Stimulated activated naive CD8-positive, alpha-beta T cell treated with anti-CD3 and anti-CD28 coated beads, Interleukin-15, amount 100 ng/mL, for 72 hours (primary cell): ENCODE data around the gene PKHD1.
"Not testable (repeated sequence)": the region's sequence is repeated elsewhere in the genome, so short reads cannot be mapped to it uniquely, and the experiment has no call there.

Experiments
- ATAC-seq: fragments of 150-1000 bp; cut with Tn5 transposase; 2 replicates; pipeline ENCODE4 v1.10.0; 2021; ENCODE audit warnings: mild to moderate bottlenecking, moderate library complexity
- DNase-seq, 2 donors: peaks; one replicate each; pipeline ENCODE4 v3.0.0; 2021 to 2022
- H3K27ac Mint-ChIP-seq, 2 donors: one replicate each; pipeline ENCODE4 v1.8.0; 2022; ENCODE audit warnings: mild to moderate bottlenecking in 2 of 2, mixed read lengths in 2 of 2, moderate library complexity in 2 of 2
- H3K27me3 Mint-ChIP-seq: one replicate; pipeline ENCODE4 v1.8.0; 2022; ENCODE audit warnings: mixed read lengths
- H3K4me1 Mint-ChIP-seq: one replicate; pipeline ENCODE4 v1.8.0; 2022; ENCODE audit warnings: mild to moderate bottlenecking, mixed read lengths
- H3K4me3 Mint-ChIP-seq, 2 donors: one replicate each; pipeline ENCODE4 v1.8.0; 2022; ENCODE audit warnings: mild to moderate bottlenecking in 2 of 2, mixed read lengths in 2 of 2, moderate library complexity in 1 of 2
- H3K9me3 Mint-ChIP-seq, 2 donors: one replicate each; pipeline ENCODE4 v1.8.0; 2022; ENCODE audit warnings: mixed read lengths in 2 of 2

PKHD1 gene

DNA sequence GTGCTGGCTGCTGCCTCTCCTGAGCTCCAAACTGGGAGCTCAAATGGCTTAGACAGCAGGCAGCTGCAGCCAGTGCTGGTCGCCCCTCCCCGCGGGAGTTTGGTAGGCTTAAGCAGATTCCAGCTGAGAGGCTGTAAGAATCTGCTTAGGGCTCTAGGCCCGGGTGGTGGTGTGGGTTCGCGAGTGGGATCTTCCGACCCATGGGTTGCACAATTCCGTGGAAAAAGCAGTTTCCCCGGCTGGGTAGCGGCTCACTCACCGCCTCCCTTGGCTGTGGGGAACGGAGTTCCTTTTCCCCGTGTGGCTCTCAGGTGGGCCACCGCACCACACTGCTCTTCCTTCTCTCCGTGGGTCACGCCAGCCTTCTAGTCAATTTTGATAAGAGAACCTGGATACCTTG, 232.5 kb downstream of the PKHD1 start:
- Mint-ChIP-seq H3K9me3 (peaks cover 0 to 6% of the 10 kb centered on the region in 2 donors), H3K4me3 (no peak overlapping the region), H3K4me1 (no peaks in the 10 kb centered on the region), H3K27ac (no peak overlapping the region), H3K27me3 (peaks cover 21% of the 10 kb centered on the region)
- DNase-seq (no peak), ATAC-seq (no peak)

DNA sequence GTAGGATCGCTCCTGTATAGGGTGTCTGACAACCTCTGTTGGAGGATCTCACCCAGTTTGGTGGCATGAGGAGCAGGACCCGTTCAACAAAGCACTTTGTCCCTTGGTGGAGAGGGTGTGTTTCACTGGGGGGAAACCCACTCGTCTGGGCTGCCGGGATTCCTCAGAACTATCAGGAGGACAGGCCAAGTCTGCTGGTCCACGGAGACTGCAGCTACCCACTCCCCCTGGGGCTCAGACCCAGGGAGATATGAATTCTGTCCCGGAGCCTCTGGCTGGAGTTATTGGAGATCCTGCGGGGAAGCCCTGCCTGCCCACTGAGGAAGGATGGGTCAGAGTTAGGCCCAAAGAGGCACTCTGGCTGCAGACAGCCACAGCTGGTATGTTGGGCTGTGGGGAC, 233.1 kb downstream of the PKHD1 start:
- Mint-ChIP-seq H3K4me1 (no peaks in the 10 kb centered on the region), H3K27ac (no peak overlapping the region), H3K4me3 (no peak overlapping the region), H3K27me3 (peaks cover 21% of the 10 kb centered on the region), H3K9me3 (peaks cover 0 to 6% of the 10 kb centered on the region in 2 donors)
- ATAC-seq: no peak
- DNase-seq: no peak

DNA sequence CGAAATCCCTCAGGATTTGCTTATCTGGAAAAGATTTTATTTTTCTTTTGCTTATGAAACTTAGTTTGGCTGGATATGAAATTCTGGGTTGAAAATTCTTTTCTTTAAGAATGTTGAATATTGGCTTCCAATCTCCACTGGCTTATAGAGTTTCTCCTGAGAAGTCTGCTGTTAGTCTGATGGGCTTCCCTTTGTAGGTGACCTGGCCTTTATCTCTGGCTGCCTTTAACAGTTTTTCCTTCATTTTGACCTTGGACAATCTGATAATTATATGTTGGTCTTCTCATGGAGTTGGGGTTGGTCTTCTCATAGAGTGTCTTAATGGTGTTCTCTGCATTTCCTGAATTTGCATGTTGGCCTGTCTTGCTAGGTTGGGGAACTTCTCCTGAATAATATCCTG, 234.3 kb downstream of the PKHD1 start:
- not testable (repeated sequence) for H3K4me1 Mint-ChIP-seq, ATAC-seq, DNase-seq, H3K9me3 Mint-ChIP-seq, H3K4me3 Mint-ChIP-seq, H3K27ac Mint-ChIP-seq
- peaks cover 21% of the 10 kb centered on the region for H3K27me3 Mint-ChIP-seq

GRCh38 chr6:51846531-51846930, 240.9 kb downstream of the PKHD1 start:
- Mint-ChIP-seq H3K27ac (no peak overlapping the region), H3K9me3 (peaks cover 6 to 7% of the 10 kb centered on the region in 2 donors), H3K27me3 (no peaks in the 10 kb centered on the region), H3K4me3 (no peak overlapping the region), H3K4me1 (no peaks in the 10 kb centered on the region)
- DNase-seq (no peak), ATAC-seq (no peak)

DNA sequence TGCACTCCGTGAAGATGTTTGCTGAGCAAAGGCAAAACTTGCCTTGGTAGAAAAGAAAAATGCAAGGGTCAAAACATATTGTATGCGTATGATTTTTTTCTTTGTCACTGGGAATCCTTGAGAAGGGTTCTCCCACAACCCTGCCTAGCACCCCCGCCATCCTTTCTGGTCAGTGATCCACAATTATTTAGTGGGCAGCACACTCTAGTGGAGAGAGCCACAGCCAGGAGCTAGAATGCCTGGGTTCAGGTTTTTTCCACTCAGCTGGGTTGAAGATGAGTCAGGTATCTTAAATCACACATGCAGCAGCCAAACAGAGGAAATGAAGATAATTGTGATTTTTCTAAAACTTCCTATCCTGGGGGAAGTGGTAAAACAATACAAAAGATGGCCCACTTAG, 243.1 kb downstream of the PKHD1 start:
- peaks cover 0 to 7% of the 10 kb centered on the region in 2 donors for H3K9me3 Mint-ChIP-seq
- no peaks in the 10 kb centered on the region for H3K27me3 Mint-ChIP-seq
- ATAC-seq (no peak), DNase-seq (no peak)
- H3K4me3 Mint-ChIP-seq: no peak overlapping the region
- H3K27ac Mint-ChIP-seq: no peak overlapping the region
- no peaks in the 10 kb centered on the region for H3K4me1 Mint-ChIP-seq

DNA sequence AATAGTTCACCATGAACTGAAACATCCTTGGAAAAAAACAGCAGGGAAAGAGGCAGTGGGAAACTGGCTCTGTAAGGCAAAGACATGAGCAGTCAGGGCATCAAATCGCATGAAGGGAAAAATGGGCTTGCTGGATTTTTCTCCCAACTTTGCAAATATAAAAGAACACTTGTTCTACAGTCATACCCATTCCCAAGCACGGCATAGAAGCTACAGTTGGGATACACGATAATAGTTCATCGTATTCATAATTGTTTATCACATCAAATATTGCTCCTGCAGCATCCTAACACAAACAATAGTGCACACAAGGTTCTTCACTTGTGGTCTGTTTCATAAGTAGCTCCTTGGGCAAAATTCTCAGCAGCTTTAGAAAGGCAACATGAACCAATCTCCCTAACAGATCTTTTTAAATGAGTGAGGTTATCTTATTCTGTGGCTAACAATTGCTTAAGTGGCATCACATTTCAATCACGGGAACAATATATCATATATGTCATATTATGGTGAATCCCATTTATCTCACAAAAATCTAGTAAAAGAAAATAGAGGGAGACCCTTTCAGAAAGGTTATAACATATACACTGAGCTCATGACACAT, 243.9 kb downstream of the PKHD1 start:
- no peak for DNase-seq
- no peak for ATAC-seq
- Mint-ChIP-seq H3K9me3 (peaks cover 0 to 4% of the 10 kb centered on the region in 2 donors), H3K4me3 (no peak overlapping the region), H3K27ac (no peak overlapping the region), H3K4me1 (no peaks in the 10 kb centered on the region), H3K27me3 (no peaks in the 10 kb centered on the region)

DNA sequence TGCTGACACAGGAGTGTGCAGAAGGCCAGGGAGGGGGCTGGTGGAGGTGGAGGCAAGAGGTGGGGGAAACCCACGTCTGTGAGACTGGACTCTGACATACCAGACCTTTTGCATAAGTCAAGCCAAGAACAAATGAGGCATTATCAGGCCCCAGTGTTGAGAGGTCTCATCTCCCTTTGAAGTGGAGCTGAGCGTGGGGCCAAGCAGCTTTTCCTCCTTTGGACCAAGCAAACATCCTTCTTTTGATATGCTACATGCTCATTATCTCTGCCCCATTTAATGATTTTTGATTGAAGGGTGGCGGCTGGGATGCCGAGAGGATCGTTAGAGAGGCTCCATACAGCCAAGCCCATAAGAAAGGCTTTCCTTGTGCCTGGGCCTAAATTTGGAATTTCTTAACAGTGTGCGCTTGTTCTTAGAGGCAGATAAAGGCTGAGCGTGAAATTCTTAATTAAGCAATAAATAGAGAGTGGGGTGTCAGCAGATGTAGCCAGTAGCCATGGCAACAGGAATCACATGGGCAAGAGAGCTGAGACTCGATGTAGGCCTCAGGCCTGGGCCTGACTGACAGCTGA, 244.5 kb downstream of the PKHD1 start:
- Mint-ChIP-seq H3K9me3 (no peaks in the 10 kb centered on the region), H3K4me1 (no peaks in the 10 kb centered on the region), H3K27me3 (no peaks in the 10 kb centered on the region), H3K27ac (no peak overlapping the region), H3K4me3 (no peak overlapping the region)
- no peak for ATAC-seq
- DNase-seq: no peak

- ATAC-seq (no peak), DNase-seq (no peak)
- no peak overlapping the region for H3K27ac Mint-ChIP-seq
- no peaks in the 10 kb centered on the region for H3K9me3 Mint-ChIP-seq
- no peaks in the 10 kb centered on the region for H3K27me3 Mint-ChIP-seq
- no peak overlapping the region for H3K4me3 Mint-ChIP-seq
- H3K4me1 Mint-ChIP-seq: no peaks in the 10 kb centered on the region
Measured at GRCh38 chr6:51842061-51842803, 245.2 kb downstream of the PKHD1 start.

DNA sequence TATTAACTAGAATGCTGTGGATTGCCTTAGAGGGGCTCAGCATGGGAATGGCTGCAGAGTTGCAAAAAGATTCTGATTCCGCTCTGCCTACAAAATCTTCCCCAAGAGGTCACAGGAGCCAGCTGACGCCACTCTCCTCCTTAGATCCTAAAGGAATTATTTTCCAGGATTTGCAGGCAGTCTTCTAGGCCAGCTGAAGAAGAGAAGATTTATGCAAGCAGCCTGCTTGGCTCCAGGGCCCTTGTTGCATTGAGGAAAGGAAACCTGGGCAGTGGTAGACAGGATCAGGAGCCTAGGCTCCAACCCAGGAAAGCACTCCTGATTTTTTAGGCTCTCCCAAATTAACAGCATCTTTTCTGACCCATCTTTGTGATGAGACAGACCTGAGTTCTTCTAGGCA, 245.8 kb downstream of the PKHD1 start:
- no peak overlapping the region for H3K27ac Mint-ChIP-seq
- no peaks in the 10 kb centered on the region for H3K4me1 Mint-ChIP-seq
- ATAC-seq (no peak), DNase-seq (no peak)
- no peak overlapping the region for H3K4me3 Mint-ChIP-seq
- H3K9me3 Mint-ChIP-seq: no peaks in the 10 kb centered on the region
- H3K27me3 Mint-ChIP-seq: no peaks in the 10 kb centered on the region

- Mint-ChIP-seq H3K27me3 (no peaks in the 10 kb centered on the region), H3K4me1 (no peaks in the 10 kb centered on the region), H3K4me3 (no peak overlapping the region), H3K27ac (no peak overlapping the region), H3K9me3 (no peaks in the 10 kb centered on the region)
- no peak for ATAC-seq
- no peak for DNase-seq
Measured at GRCh38 chr6:51839726-51840374, 247.6 kb downstream of the PKHD1 start.

GRCh38 chr6:51830666-51831065, 256.7 kb downstream of the PKHD1 start:
- Mint-ChIP-seq H3K4me3 (no peak overlapping the region), H3K27ac (no peak overlapping the region)

DNA sequence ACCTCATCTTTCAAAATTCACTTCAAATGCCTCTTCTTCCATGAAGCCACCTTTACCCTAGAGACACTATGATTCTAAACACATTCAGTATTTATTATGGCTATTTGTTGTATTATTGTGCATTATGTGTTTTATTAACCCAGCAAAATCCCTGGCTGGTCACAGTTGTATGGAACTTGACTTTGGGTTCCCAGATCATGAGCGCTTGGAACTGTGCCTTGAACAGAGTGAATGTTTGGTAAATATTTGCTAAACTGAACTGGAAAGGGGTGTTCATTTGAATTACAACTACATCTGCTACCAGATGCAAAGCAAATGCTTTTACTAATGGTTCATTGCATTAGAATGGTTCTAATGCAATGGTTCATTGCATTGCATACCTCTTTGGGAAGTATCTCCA, 259.8 kb downstream of the PKHD1 start:
- H3K4me3 Mint-ChIP-seq: no peak overlapping the region
- no peaks in the 10 kb centered on the region for H3K4me1 Mint-ChIP-seq
- H3K9me3 Mint-ChIP-seq: no peaks in the 10 kb centered on the region
- H3K27me3 Mint-ChIP-seq: no peaks in the 10 kb centered on the region
- H3K27ac Mint-ChIP-seq: no peak overlapping the region
- DNase-seq: no peak
- no peak for ATAC-seq

More at GRCh38 chr6:51830666-51831065, 256.7 kb downstream of the PKHD1 start:
- no peaks in the 10 kb centered on the region for H3K4me1 Mint-ChIP-seq
- H3K9me3 Mint-ChIP-seq: no peaks in the 10 kb centered on the region
- H3K27me3 Mint-ChIP-seq: no peaks in the 10 kb centered on the region
- DNase-seq (no peak), ATAC-seq (no peak)

DNA sequence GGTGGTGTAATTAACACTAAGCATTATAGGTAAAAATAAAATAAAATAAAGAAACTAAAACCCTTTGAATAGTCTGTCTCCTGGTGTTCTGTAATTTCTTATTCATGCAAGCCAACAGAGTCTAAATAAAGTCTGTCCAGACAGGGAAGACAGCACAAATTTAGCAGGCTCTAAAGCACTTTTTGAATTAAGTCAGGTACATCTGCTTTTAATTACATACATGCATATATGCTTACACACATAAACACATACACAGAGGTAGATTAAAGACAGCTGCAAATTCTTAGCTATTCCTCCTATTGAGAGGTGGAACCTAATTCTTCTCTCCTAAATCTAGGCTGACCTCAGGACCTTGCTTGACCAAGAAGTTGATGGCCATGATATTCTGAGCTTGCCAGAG, 262.5 kb downstream of the PKHD1 start:
- no peak for ATAC-seq
- Mint-ChIP-seq H3K4me1 (no peaks in the 10 kb centered on the region), H3K27me3 (no peaks in the 10 kb centered on the region), H3K27ac (no peak overlapping the region), H3K4me3 (no peak overlapping the region), H3K9me3 (no peaks in the 10 kb centered on the region)
- DNase-seq: no peak

GRCh38 chr6:51820555-51820954, 266.9 kb downstream of the PKHD1 start:
- ATAC-seq: no peak
- Mint-ChIP-seq H3K4me1 (no peaks in the 10 kb centered on the region), H3K27me3 (no peaks in the 10 kb centered on the region), H3K27ac (no peak overlapping the region), H3K4me3 (no peak overlapping the region), H3K9me3 (no peaks in the 10 kb centered on the region)
- no peak for DNase-seq

GRCh38 chr6:51818520-51819022, 268.8 kb downstream of the PKHD1 start:
- Mint-ChIP-seq H3K27ac (no peak overlapping the region), H3K9me3 (no peaks in the 10 kb centered on the region), H3K4me3 (no peak overlapping the region), H3K27me3 (no peaks in the 10 kb centered on the region), H3K4me1 (no peaks in the 10 kb centered on the region)
- DNase-seq: no peak
- no peak for ATAC-seq

DNA sequence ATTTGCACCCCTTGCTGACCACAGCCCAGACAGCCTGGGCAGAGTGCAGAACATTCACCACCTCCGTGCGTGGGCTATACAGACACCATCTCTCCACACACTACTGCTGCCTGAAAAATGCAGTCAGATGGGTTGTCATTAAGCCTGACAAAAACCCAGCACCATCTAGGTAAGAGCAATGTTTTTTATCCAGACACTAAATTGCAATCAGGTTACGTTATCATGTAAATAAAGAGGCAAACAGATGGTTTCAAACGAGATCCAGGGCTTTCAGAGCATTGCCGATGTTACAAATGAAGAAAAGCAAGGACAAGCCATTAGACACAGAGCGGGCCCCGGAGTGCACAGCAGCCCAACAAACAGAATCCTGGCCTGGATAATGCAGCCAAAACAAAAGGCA, 269.6 kb downstream of the PKHD1 start:
- H3K4me3 Mint-ChIP-seq: no peak overlapping the region
- DNase-seq (no peak), ATAC-seq (no peak)
- no peak overlapping the region for H3K27ac Mint-ChIP-seq
- no peaks in the 10 kb centered on the region for H3K27me3 Mint-ChIP-seq
- H3K4me1 Mint-ChIP-seq: no peaks in the 10 kb centered on the region
- H3K9me3 Mint-ChIP-seq: no peaks in the 10 kb centered on the region
